HK-2 (cell line): Measurements from ENCODE around the gene TMEM170B.
"Not testable (repeated sequence)": the region's sequence is repeated elsewhere in the genome, so short reads cannot be mapped to it uniquely, and the experiment has no call there.

Experiments used
- DNase-seq: peaks from one replicate; pipeline ENCODE4 v3.0.0-alpha.2; 2018; ENCODE audit not compliant: unreplicated experiment

TMEM170B gene

DNA sequence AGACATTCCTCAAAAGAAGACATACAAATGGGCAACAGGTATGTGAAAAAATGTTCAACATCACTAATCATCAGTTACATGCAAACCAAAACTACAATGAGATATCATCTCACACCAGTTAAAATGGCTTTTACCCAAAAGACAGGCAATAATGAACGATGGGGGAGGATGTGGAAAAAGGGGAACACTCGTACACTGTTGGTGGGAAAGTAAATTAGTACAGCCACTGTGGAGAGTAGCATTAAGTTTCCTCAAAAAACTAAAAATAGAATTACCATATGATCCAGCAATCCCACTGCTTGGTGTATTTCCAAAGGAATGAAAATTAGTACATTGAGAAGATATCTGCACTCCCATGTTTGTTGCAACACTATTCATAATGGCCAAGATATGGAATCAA, 8.6 kb upstream of the TMEM170B start:
- DNase-seq: no peak

DNA sequence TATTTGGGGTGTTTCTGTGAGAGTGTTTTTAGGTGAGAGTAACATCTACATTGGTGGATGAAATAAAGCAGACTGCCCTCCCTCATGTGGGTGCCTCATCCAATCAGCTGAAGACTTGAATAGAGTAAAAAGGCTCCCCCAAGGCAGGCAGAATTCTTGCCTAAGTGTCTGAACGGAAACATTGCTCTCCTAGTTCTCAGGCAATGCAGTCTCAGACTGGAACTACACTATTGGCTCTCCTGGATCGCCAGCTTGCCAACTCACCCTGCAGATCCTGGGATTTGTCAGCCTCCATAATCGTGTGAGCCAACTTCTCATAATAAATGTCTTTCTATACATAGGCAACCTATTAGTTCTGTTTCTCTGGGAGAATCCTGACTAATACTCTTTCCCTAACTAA, 5.5 kb upstream of the TMEM170B start:
- no peak for DNase-seq

DNA sequence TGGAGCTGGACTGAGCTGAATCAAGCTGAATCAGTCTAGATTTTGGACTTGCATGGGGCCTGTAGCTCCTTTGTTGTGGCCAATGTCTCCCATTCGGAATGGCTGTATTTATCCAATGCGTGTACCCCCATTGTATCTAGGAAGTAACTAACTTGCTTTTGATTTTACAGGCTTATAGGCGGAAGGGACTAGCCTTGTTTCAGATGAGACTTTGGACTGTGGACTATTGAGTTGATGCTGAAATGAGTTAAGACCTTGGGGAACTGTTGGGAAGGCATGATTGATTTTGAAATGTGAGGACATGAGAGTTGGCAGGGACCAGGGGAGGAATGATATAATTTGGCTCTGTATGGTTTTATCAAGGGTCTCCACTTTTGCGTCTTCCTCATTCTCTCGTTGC, 3.0 kb upstream of the TMEM170B start:
- DNase-seq: no peak

DNA sequence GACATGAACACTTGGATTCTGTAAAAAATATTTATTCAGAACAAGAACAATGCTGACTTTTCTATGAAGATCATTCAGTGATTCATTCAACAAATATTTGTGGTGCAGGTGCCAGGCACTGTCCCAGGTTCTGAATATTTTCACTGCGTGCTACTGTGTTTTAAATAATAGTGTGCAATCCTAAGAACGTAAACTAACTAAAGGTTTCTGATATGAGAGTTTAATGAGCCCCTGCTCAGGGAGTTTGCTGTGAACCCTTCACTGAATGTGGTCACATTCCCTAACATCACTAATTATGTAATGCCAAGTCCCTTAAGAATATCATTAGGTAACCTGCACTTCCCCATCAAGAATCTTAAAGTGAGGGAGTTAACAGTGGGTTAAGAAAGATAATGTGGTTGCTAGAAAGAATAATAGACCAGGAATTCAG, 1.7 kb upstream of the TMEM170B start:
- peak; percentile 26 for DNase-seq

DNA sequence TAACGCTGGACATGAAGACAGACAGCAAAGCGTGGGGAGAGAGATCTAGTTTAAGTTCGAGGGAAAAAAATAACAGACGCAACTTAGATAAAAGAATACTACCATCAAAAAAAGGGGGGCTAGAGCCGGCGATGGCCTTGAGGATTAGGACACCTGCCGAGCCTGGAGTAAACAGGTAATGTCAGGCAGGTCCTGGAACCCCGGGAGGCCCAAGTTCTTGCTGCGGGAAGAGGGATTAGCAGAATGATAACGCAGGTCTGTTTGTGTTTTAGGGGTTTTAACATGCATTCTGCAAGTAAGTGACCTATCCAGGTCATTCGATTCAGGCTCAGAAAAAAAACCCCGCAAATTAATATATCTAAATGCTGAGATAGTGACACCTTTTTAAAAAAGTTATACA, 754 bp upstream of the TMEM170B start:
- DNase-seq: no peak

DNA sequence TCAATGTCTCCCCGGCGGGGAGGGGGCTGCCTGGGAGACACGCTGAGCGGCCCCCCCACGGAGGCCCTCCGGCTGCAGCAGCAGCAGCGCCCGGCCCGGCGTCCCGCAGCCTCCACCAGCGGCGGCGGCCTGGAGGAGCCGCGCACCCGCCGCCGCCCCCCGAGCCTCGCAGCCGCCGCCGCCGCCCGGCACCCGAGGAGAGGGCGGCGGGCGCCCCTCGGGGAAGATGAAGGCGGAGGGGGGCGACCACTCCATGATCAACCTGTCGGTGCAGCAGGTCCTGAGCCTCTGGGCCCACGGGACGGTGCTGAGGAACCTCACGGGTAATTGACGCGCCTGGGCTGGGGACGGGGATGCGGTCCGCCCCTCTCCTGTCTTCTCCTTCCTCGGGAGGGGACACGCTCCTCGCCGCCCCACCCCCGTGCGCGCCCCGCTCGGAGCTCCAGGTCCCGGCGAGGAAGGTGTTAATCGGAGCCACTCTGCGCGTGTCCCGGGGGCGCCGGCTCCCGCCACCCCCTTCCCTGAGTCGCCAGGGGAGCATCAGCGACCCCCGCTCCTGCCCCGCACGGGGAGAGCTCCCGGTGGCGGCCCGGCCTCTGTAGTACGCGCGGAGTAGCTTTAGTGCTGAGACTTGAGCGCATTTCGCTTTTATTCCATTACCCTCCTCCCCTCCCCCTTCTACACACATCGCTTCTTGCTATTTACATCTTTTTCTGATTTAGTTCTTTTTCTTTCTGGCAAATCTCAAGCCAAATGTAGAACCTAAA, 686 bp downstream of the TMEM170B start:
- peak; percentile 14 for DNase-seq

DNA sequence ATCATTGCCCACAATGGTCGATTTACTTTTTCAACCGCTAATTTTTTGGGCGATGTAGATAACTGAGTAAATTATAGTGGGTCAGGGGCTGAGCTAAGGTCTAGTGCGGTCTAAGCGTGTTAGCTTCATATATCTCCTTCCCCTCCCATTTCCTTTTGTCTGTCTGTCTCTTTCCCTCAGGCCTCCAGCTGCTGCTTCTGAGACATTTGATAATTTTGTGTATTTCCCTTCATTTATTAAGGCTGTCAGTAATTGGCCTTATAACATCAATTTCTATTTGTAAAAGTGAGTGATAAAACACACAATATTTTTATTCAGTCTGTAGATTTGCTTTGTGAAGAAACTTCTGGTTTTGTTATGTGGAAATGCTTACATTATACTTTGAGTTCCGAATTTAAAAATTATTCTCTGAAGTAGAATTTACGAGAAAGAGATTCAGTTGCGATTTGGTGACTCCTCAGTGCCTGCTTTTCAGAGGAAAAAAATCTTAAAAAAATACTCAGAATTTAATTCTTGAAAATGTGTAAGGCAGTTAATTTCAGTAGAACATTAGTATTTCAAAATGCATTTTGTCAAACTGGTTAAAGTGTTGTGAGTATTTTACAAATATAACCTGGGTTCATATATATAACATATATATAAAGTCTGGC, 1.4 kb downstream of the TMEM170B start:
- DNase-seq: no peak

DNA sequence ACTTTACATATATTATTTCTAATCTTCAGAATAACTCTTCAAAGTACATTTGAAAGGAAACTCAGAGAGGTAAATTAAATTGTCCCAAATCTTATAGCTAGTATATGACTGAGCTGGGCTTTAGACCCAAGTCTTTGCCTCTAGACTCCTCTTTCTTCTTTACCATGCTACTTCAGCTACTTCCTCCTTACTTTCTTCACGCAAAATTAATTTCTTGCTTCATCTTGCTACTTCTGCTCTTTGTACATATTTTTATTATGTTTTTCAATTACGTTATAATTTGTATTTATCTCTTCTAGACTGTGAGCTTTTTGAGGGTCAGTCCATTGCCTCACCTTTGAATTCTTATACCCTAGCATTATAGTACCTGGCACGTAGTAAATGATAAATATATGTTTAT, 5.3 kb downstream of the TMEM170B start:
- no peak for DNase-seq

DNA sequence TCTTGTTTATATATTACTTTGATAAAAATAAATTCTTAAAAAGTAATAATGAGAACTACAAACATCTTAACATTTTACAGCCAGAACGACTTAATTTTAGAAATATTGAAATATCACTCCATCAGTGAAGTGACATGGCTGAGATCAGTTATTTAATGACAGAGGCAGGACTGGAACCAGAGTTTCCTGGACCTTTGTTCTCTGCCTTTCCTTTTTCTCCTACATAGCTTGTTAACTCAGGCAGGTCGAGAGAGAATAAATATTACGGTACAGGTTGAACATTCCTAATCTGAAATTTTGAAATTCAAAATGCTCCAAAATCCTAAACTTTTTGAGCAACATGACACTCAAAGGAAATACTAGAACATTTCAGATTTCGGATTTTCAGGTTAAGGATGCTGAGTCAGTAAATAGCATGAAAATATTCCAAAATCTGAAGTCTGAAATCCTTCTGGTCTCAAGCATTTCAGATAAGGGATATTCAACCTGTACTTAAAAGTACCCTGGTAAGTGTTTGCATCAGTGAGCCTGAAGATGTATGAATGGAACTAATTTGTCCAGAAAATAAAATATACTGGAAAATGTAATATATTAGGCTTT, 6.5 kb downstream of the TMEM170B start:
- DNase-seq: no peak

DNA sequence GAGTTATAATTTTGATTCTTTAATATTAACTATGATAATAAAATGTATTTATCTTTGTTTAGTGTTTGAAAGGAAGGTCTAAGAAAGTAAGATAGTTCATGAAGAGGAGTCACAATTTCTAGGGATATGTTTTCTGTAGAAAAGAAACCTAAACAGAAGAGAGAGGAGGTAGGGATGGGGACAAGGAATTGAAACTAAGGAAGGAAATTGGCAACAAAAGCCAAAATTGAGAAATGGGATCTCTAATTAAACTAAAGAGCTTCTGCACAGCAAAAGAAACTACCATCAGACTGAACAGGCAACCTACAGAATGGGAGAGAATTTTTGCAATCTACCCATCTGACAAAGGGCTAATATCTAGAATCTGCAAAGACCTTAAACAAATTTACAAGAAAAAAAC, 10.3 kb downstream of the TMEM170B start:
- not testable (repeated sequence) for DNase-seq

DNA sequence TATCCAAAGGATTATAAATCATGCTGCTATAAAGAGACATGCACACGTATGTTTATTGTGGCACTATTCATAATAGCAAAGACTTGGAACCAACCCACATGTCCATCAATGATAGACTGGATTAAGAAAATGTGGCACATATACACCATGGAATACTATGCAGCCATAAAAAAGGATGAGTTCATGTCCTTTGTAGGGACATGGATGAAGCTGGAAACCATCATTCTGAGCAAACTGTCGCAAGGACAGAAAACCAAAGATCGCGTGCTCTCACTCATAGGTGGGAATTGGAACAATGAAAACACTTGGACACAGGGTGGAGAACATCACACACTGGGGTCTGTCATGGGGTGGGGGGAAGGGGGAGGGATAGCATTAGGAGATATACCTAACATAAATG, 11.0 kb downstream of the TMEM170B start:
- not testable (repeated sequence) for DNase-seq

DNA sequence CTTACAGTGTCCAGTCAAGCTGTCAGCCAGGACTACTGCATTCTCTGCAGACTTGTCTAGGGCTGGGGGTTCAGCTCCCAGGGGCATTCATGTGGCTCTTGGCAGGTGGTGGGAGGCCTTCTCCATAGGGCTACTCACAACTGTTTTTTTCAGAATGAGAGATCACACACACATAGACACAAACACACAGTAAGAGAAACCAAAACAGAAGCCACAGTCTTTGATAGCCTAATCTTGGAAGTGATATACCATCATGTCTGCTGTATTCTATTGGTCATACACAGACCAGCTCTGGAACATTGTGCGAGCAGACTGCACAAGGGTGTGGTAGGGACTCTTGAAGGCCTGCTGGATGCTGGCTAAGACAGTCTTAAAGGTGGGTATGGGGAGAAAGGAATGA, 13.5 kb downstream of the TMEM170B start:
- DNase-seq: no peak

DNA sequence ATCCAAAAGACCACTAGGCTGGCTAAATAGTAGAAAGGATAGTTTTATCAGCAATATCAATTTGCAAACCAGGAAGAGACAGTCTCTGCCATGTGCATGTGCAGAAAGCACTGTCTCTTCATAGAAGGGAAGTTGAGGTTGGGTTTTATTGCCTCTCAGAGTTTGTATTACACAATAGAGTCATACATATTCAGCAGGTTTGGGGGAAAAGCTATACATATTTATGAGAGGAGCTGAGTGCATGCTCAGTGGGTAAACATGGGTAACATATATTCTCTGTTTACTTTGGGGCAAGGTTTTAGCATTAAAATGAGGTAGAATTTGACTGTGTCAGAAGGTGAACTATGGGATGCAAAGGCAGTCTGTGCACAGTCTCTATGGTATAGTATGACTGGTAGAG, 14.9 kb downstream of the TMEM170B start:
- no peak for DNase-seq

DNA sequence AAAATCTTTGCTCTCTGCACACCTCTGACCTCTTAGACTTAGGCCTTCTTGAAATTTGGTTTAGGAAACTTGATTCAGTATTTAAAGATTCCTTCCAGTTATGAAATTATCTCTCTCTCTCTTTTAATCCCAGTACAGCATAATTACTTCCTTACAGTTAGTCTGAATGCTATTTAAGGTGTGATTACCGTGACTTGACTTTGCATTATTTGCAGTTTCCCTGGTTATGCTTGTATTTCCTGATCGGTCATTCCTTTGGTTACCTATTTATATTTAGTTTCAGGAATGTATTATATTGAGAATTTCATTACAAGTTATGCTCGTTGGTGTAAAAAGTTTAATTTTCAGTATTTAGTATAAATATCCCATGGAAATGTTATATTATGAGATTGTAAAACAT, 16.3 kb downstream of the TMEM170B start:
- DNase-seq: no peak

DNA sequence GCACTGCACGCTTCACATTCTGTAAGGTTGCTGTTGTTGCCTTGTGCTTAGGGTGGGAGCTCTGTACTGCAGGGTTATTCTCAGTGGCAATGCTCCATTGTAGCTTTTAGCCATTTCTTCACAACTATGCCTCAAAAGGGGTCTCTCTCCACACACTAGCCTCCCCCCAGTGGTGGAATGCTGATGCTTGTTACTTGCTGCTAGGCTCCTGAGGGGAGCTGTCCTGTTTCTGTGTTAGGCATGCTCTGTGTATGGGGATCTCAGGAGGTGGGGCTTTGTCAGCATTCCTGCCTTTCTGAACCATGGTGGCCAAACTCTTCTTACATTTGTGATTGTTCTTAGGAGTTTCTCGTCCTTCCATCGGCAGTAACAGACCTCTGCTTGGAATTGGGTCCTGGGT, 18.8 kb downstream of the TMEM170B start:
- no peak for DNase-seq

DNA sequence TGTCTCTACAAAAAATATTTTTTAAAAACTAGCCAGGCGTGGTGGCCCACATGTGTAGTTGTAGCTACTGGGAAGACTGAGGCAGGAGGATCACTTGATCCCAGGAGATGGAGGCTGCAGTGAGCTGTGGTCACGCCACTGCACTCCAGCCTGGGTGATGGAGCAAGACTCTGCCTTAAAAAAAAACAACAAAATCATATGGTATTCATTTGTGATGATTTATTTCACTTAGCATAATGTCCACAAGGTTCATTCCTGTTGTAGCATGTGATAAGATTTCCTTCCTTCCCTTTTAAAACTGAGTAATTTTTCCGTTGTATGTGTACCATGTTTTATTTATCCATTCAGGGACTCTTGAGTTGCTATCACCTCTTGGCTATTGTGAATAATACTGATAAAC, 26.2 kb downstream of the TMEM170B start:
- DNase-seq: no peak

DNA sequence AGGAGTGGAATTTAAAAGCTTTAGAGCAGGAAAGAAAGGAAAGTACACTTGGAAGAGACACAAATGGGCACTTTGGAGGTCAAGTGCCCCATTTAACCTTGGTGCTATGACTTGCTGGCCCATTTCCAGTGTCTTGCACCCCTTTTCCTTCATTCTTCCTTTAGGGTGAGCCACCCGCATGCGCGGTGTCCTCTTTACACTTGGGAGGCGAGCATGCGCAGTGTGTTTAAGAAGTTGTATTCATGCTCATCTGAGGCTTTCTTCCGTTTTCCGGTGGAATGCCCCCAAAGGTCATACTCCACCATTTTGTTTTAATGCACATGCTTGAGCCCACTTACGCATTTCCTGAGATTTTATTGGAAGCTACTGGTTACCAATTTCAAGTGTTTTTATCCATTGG, 29.1 kb downstream of the TMEM170B start:
- no peak for DNase-seq

DNA sequence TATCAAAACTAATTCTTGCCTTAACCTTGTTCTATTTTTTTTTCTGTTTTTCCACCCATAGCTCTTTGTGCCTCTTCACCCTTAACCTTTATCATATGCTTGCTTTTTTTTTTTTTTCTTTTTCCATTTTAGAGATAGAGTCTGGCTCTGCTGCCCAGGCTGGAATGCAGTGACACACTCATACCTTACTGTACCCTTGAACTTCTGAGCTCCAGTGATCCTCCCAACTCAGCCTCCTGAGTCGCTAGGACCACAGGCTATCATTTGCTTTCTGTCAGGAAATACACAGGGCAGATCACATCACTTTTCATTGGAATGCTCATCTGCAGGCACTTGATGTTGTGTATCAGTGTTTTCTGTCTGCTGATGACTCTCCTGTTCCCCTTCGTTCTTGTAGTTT, 33.5 kb downstream of the TMEM170B start:
- DNase-seq: no peak

DNA sequence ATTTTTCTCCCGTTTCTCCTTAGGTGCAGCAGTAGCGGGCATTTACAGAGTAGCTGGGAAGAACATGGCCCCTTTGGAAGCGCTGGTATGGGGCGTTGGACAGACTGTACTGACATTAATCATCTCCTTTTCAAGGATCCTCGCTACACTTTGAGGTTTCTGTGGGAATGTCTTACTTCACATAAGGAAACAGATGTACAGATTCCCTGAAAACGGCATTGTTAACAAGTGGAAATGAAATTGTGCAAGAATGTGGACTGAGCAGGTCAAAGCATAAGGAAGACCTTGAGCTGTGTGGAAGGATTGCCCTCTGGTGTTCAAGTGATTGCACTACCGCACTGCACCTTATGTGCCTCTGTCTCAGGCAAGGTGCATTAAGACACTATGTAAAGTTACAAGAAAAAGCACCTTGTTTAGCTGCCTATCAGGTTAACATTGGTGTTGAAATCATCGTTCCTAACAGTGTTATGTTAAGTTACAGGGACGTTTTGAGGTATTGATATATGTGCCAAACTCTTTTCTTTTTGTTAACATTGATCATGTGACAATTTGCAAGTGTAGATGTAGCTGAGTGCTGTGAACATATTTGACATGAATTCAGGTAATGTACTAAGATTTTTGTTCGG, 38.0 kb downstream of the TMEM170B start:
- DNase-seq: peak; percentile 34

DNA sequence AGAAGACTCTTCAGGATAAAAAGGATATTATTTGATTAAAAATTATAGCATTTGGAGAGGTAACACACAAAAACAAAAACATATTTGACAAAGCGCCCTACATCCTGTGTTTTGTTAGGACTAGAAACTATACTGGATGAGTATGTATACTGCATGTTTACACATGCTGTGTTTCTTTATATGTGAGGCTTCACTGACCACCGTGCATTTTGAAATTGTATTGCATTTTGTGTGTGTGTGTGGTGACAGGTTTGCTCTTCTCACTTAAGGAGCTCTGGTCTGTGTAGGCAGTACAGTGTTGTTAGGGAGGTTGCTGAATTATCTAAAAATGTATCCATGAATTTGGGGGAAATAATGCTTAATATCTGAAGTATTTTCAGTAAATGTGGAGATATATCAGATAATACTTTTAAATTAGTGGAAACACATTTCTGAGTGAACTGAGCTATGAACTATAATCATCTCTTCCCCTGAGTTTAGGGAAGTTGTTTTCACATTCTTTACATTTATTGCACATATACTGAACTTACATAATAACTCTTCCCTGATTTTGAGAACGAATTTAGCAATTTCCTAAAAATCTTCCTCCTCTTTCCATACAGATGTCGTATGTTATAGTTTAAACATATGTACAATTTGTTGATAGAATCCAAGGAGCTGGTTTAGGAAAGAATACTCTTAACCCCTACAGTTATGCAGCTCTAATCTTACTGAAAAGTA, 43.3 kb downstream of the TMEM170B start:
- no peak for DNase-seq

DNA sequence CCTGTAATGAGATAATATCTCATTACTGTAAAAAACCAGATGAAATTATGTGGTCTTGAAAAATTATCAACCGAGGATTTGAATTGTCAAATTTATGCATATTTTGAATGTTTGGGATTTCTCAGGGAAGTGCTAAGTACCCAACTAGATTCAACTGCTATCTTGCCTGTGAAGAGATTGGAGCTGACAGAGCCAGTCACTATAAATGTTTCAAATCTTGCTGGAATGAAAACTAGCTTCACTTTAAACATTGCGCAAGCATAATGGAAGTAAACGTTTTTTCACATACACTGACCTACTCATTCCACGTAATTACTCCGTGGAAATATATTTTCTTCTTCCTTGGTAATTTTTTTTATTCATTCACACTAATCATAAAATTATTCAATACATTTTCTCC, 46.7 kb downstream of the TMEM170B start:
- no peak for DNase-seq

DNA sequence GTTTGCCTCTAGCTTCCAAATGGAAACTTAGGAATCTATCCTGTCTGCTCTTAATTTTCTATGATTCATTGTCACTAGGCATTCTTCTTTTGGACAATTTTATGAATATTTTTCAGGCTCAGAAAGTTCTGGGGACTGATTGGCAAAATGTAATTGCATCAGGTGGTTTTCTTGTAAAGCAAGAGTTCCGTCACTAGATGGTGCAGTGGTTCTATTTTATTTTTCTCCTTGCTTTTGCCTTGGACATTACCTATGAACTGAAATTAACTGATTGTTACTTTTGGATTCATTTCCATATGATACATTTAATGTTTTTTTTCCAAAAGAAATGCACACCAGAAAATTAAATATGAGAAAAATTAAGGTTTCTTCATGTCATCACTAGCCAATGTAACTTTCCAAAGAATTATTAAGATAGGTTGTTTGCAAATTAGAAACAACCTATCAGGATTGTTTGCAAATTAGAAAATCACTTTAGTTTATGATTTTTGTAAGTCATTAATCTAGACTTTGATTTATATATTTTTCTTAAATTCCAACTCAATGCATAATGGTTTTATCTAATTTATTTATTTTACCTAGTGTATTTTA, 48.0 kb downstream of the TMEM170B start:
- no peak for DNase-seq
